Effector memory CD4-positive, alpha-beta T cell (primary cell): ENCODE measurements around the gene NUP58.
A peak's percentile ranks its signal among the peaks of the same experiment; 100 is the strongest.

Experiments used
- DNase-seq, 3 donors: peaks; one replicate each; pipeline ENCODE4 v3.0.0-alpha.2; 2020
- H3K27ac ChIP-seq: 2 replicates; pipeline ENCODE4 v1.7.0; 2013; ENCODE audit warnings: mild to moderate bottlenecking, low read length, moderate library complexity; ENCODE audit not compliant: insufficient read depth, poor library complexity, severe bottlenecking
- H3K27me3 ChIP-seq: replicated peaks from 2 replicates; pipeline ENCODE4 v1.7.0; 2013; ENCODE audit warnings: mild to moderate bottlenecking, low read length; ENCODE audit not compliant: insufficient read depth, control insufficient read depth, poor library complexity, severe bottlenecking
- H3K36me3 ChIP-seq: 2 replicates; pipeline ENCODE4 v1.7.0; 2013; ENCODE audit warnings: mild to moderate bottlenecking, low read length, moderate library complexity; ENCODE audit not compliant: control insufficient read depth, insufficient read depth
- H3K4me1 ChIP-seq: 2 replicates; pipeline ENCODE4 v1.7.0; 2013; ENCODE audit warnings: low read length, mild to moderate bottlenecking; ENCODE audit not compliant: control insufficient read depth, insufficient read depth, poor library complexity, severe bottlenecking
- H3K4me3 ChIP-seq: 2 replicates; pipeline ENCODE4 v1.7.0; 2013; ENCODE audit warnings: low read length, low read depth, mild to moderate bottlenecking; ENCODE audit not compliant: insufficient read depth, poor library complexity, severe bottlenecking
- H3K9me3 ChIP-seq: 2 replicates; pipeline ENCODE4 v1.7.0; 2013; ENCODE audit warnings: mild to moderate bottlenecking, low read length, moderate library complexity; ENCODE audit not compliant: control insufficient read depth
- total RNA-seq, 3 donors: gene quantifications; one replicate each; lab custom pipeline; 2026; lab: John Stamatoyannopoulos, UW

Gene NUP58, protein sequence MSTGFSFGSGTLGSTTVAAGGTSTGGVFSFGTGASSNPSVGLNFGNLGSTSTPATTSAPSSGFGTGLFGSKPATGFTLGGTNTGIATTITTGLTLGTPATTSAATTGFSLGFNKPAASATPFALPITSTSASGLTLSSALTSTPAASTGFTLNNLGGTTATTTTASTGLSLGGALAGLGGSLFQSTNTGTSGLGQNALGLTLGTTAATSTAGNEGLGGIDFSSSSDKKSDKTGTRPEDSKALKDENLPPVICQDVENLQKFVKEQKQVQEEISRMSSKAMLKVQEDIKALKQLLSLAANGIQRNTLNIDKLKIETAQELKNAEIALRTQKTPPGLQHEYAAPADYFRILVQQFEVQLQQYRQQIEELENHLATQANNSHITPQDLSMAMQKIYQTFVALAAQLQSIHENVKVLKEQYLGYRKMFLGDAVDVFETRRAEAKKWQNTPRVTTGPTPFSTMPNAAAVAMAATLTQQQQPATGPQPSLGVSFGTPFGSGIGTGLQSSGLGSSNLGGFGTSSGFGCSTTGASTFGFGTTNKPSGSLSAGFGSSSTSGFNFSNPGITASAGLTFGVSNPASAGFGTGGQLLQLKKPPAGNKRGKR
- total RNA-seq, result 68.7 to 117 (median 99.8) reads per million in 3 donors

DNA sequence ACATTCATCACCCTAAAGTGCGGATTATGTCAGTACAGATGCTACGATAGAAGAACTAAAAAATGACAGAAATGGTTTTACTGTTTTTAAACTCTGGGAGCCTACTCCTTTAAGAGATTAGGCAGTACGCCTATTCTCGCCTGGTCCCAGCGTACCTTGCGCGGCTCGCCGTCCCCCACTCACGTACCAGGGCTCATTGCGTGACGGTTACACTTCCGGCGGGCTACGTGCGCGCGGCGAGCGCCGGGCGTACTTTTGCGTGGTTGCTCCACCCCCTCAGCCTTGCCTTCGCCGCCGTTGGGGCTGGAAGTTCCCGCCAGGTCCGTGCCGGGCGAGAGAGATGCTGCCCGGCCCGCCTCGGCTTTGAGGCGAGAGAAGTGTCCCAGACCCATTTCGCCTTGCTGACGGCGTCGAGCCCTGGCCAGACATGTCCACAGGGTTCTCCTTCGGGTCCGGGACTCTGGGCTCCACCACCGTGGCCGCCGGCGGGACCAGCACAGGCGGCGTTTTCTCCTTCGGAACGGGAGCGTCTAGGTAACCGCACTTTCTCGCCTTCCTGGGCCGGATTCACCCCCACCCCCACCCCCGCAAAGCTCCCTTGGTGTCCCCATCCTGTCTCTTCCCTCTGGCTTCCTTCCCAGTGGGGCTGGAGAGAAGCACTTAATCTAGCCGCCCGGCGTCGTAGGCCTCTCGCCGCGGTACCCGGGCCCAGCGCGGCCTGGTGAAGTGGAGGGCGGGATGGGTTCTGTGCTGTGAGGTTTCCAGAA is at the start of gene NUP58:
NUP58 (plus strand) TSS at position 279 of the 767 bp plus-strand sequence; CDS start at position 428, 149 bp downstream.
- Histone ChIP-seq H3K27me3 (no peaks in the 10 kb centered on the region), H3K36me3 (no peaks in the 10 kb centered on the region), H3K27ac (peak within 1 kb of the TSS; percentile 96), H3K9me3 (no peaks in the 10 kb centered on the region), H3K4me1 (no peaks in the 10 kb centered on the region), H3K4me3 (peak within 1 kb of the TSS; percentile 79)
- peak; percentile 88 to 91 (median 90) for DNase-seq

DNA sequence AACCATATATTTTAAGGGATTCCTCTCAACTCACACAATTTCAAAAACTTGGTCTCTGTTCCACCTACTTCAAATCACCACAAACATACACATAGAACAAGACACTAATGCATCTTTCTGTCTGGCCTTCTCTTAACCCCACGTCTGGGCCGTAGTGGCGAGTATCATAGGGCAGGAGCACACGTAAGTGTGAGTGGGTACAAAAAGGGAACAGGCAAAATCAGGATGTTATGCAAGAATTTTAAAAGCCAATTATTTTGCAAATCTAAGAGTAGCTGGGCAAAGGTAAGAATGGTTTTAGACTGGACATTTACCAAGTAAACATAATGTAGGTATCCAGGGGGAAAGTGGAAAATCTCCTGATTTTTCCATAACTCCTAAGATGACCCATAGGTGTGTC is 49.2 kb upstream of the NUP58 start:
- Histone ChIP-seq H3K4me1 (no peaks in the 10 kb centered on the region), H3K27ac (no peak overlapping the region), H3K36me3 (peaks cover 57% of the 10 kb centered on the region), H3K4me3 (no peak overlapping the region), H3K9me3 (no peaks in the 10 kb centered on the region), H3K27me3 (no peaks in the 10 kb centered on the region)
- DNase-seq, result no peak

DNA sequence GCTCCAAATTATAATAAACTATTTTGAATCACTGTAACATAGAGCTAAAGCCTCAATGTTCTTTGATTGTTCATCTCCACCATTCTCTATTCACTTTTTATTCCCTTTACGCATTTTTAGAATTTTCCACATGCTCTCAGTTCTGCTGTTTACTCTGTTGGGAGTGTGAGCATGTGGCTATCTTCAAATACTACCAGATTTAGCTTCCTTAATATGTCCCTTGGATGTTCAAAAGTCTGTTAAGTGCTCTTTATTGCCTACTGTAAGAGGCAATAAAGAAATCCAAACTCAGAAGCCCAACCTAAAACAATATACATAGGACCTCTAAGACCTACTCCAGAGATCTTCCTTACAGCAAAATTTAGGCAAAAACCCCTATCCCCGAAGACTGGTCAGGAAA is 48.7 kb upstream of the NUP58 start:
- Histone ChIP-seq H3K9me3 (no peaks in the 10 kb centered on the region), H3K27ac (no peak overlapping the region), H3K4me3 (no peak overlapping the region), H3K4me1 (no peaks in the 10 kb centered on the region), H3K27me3 (no peaks in the 10 kb centered on the region), H3K36me3 (peaks cover 63% of the 10 kb centered on the region)
- DNase-seq, result no peak

DNA sequence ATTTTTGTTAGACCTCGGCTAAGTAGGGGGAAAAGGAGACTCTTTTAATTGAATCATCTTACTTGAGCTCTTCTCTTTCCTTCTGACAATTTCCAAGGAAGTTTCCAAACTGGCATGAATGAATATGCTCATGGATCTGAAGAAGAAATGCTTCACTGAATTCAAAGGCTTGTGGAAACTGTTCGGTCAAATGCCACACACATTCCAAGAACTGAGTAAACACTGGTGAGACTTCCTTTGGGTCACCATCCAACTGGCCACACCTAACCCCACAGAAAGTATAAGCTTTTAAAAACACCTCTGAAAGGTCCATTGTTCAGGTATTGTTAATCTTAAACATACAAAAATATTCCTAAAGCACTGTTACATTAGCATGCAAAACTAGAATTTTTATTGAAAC is 47.7 kb upstream of the NUP58 start:
- H3K36me3 ChIP-seq, result peaks cover 70% of the 10 kb centered on the region
- H3K9me3 ChIP-seq, result no peaks in the 10 kb centered on the region
- no peaks in the 10 kb centered on the region for H3K4me1 ChIP-seq
- no peak overlapping the region for H3K27ac ChIP-seq
- H3K4me3 ChIP-seq, result no peak overlapping the region
- no peaks in the 10 kb centered on the region for H3K27me3 ChIP-seq
- no peak for DNase-seq

DNA sequence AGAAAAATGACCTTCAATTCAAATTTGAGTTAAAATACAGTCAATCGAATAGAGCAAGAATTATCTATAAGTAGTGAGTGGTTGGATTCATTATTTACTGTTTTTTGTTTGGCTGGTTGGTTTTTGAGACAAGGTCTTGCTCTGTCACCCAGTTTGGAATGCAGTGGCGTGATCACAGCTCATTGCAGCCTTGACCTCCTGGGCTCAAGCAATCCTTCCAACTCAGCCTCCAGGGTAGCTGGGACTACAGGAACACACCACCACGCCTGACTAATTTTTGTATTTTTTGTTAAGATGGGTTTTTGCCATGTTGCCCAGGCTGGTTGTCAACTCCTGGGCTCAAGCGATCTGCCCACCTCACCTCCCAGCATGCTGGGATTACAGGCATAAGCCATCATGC is 39.2 kb upstream of the NUP58 start:
- Histone ChIP-seq H3K9me3 (no peaks in the 10 kb centered on the region), H3K27me3 (no peaks in the 10 kb centered on the region), H3K36me3 (peaks cover 64% of the 10 kb centered on the region), H3K4me1 (no peaks in the 10 kb centered on the region), H3K27ac (no peak overlapping the region), H3K4me3 (no peak overlapping the region)
- DNase-seq, result no peak

DNA sequence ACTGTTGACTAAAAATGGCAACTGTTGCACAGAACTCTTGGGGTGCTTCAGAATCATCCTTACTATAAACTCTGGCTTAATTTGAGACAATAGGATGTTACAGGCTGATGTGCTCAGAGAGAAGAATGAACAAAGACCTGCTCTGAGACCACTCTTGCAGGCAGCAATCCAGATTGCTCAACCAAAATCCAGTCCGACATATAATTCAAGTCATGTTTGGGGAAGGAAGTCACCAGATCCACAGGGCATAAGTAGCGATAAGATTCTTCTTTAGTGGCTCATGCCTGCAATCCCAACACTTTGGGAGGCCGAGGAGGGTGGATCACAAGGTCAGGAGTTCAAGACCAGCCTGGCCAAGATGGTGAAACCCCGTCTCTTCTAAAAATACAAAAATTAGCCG is 34.7 kb upstream of the NUP58 start:
- H3K4me3 ChIP-seq, result no peak overlapping the region
- H3K9me3 ChIP-seq, result no peaks in the 10 kb centered on the region
- H3K27me3 ChIP-seq, result no peaks in the 10 kb centered on the region
- no peak for DNase-seq
- H3K4me1 ChIP-seq, result no peaks in the 10 kb centered on the region
- H3K36me3 ChIP-seq, result peaks cover 47% of the 10 kb centered on the region
- H3K27ac ChIP-seq, result no peak overlapping the region

DNA sequence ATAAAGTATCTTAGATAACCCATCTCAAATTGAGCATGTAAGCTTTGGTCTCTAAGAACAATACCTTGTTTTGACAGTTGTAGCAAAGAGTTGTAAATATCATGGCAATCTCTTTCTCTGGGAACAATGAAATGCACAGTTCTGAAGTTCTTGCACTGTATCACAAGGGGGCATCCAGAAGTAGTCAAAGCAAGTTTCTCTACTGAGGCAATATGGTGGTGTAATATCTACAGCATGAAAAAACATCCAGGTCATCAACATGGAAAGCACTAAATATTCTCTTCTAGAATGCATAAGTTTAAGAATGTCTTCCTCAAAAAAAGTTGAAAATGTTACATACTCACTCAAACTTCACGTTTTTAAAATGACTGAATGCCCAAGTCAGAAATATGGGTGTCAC is 33.7 kb upstream of the NUP58 start:
- DNase-seq, result no peak
- Histone ChIP-seq H3K36me3 (peaks cover 37% of the 10 kb centered on the region), H3K4me3 (no peak overlapping the region), H3K9me3 (no peaks in the 10 kb centered on the region), H3K4me1 (no peaks in the 10 kb centered on the region), H3K27me3 (no peaks in the 10 kb centered on the region), H3K27ac (no peak overlapping the region)

DNA sequence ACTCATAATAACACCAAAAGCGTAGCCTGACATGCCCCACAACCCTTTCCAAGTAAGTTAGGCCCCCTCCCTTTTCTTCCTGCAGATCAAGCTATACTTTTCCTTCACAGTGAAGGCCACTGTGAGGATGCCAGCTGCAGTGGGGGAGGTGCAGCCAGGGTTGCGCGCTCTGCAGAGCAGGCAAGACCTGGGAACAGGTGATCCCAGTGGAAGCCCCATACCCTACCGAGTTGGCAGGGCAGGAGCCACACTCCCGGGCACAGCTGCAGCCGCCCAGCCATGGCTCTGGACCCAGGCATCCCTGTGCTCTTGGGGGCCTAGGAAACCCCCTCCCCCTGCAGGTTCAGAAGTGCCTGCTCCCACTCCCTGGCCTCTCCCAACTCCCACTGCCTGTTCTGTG is 32.9 kb upstream of the NUP58 start:
- Histone ChIP-seq H3K4me1 (no peaks in the 10 kb centered on the region), H3K4me3 (no peak overlapping the region), H3K27me3 (no peaks in the 10 kb centered on the region), H3K9me3 (no peaks in the 10 kb centered on the region), H3K27ac (no peak overlapping the region), H3K36me3 (peaks cover 38% of the 10 kb centered on the region)
- DNase-seq, result no peak

DNA sequence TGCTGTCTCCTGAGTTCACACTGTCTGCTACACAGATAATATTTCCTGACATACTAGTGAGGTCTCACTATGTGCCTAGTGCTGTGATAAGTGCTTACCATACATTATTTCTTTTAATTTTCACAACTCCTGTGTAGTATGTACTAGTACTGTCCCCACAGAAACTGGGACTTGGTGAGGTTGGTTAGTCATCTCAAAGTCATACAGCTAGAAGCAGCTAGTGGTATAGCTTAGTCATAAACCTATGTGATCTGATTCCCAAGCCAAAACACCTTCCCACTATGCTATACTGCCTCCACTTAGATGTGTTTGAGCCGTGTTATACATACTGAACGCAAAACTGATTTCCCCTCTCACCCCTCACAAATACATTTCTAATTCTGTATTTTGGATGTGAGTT is 24.7 kb upstream of the NUP58 start:
- Histone ChIP-seq H3K27ac (no peak overlapping the region), H3K9me3 (no peaks in the 10 kb centered on the region), H3K36me3 (peaks cover 11% of the 10 kb centered on the region), H3K27me3 (no peaks in the 10 kb centered on the region), H3K4me3 (no peak overlapping the region), H3K4me1 (no peaks in the 10 kb centered on the region)
- no peak for DNase-seq

DNA sequence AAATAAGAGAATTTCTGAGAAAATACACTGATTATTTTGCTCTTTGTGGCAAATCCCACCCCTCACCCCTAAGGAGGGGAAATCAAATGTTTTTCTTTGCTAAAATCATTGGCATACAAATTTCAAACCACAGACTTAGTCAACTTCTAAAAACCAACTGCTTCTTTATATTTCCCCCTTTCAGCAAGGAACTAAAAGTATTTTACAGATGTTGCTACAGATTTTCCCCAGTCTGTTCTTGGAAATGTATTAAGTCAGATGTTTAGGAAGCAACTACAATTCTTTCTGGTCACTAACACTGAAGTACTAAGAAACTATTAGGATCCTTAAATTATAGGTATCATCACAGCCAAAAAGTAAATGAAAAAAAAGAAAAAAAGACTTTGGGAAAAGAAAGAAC is 21.0 kb upstream of the NUP58 start:
- H3K36me3 ChIP-seq, result peaks cover 6% of the 10 kb centered on the region
- no peaks in the 10 kb centered on the region for H3K27me3 ChIP-seq
- H3K4me3 ChIP-seq, result no peak overlapping the region
- H3K9me3 ChIP-seq, result no peaks in the 10 kb centered on the region
- H3K27ac ChIP-seq, result no peak overlapping the region
- H3K4me1 ChIP-seq, result peaks cover 4% of the 10 kb centered on the region
- no peak for DNase-seq
